ENCODE measurements around the gene SIX3.

The SIX3 gene

DNA sequence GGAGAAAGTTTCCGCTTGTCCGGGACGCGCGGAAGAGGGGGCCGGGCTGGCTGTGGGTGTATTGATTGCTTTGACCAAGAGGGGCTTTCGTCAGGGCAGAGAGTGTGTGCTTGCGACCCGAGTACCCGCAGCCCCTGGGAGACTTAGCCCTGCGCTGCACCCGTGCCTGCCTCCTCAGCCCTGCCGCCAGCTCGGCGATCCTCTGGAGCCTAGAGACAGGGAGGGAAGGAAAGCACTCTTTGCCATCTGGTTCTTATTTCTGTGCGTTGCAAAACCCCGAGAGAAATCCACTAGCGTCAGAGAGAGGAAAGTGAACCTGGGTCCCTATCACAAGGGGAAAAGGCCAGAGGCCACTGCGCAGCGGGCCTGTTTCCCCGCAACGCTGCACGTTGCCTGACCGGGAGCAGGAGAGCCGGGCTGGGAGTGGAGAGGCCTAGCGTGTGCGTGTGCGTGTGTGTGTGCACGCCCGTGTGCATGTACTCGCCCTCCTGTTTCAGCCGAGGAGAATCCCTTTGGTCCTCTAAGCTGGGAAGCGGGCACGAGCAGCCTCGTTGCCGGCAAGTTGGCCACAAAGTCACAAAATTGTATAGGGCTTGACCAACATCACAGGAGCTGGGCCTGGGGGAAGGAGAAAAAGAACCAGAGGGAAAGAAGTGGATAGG lies 1.7 kb downstream of the SIX3 start:
- Histone ChIP-seq H2AFZ (ENCODE audit: low read depth) (no peak overlapping the region), H3K27ac (no peak overlapping the region), H3K4me1 (ENCODE audit: low read depth, poor library complexity, severe bottlenecking) (no peaks in the 10 kb centered on the region), H3K79me2 (ENCODE audit: insufficient read depth, low read depth) (no peaks in the 10 kb centered on the region), H3K9ac (no peak overlapping the region), H3K36me3 (ENCODE audit: insufficient read depth) (no peaks in the 10 kb centered on the region), H3K27me3 (ENCODE audit: insufficient read depth, low read depth) (peaks cover 4% of the 10 kb centered on the region; the same call in 1 of the 2 replicates), H4K20me1 (ENCODE audit: insufficient read depth) (no peaks in the 10 kb centered on the region), H3K4me2 (no peak overlapping the region), H3K4me3 (IDR thresholded peaks at IDR 0.05; ENCODE audit: insufficient read depth, low read depth, low read length) (no peak overlapping the region)
- TF ChIP-seq, protein P1, sequence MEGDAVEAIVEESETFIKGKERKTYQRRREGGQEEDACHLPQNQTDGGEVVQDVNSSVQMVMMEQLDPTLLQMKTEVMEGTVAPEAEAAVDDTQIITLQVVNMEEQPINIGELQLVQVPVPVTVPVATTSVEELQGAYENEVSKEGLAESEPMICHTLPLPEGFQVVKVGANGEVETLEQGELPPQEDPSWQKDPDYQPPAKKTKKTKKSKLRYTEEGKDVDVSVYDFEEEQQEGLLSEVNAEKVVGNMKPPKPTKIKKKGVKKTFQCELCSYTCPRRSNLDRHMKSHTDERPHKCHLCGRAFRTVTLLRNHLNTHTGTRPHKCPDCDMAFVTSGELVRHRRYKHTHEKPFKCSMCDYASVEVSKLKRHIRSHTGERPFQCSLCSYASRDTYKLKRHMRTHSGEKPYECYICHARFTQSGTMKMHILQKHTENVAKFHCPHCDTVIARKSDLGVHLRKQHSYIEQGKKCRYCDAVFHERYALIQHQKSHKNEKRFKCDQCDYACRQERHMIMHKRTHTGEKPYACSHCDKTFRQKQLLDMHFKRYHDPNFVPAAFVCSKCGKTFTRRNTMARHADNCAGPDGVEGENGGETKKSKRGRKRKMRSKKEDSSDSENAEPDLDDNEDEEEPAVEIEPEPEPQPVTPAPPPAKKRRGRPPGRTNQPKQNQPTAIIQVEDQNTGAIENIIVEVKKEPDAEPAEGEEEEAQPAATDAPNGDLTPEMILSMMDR (conservative IDR thresholded peaks at IDR 0.05; ENCODE audit: low read depth, low read length), result no peak

DNA sequence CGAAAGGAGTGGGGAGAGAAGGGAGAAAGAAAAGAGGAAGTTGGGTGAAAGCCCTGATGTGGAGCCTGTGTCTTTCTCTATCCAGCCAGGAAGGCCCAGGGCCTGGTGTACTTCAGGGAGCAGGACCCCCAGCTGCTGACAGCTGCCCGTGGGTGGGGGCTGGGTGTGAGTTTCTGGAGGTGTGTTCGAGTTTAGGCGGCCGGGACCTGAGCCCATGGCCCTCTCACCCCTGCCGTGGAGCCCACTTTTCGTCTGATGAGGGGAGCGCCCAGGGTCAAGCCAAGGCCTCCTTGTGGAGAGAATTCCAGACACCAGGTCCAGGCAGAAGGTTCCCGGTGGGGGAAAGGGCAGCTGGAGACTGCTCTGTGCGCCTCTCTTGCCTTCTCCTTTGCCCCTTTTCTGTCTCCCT lies 2.2 kb downstream of the SIX3 start:
- no peaks in the 10 kb centered on the region for H4K20me1 ChIP-seq (ENCODE audit: insufficient read depth)
- TF ChIP-seq, protein P1 (conservative IDR thresholded peaks at IDR 0.05; ENCODE audit: low read depth, low read length), result no peak
- no peaks in the 10 kb centered on the region for H3K36me3 ChIP-seq (ENCODE audit: insufficient read depth)
- H3K79me2 ChIP-seq (ENCODE audit: insufficient read depth, low read depth), result no peaks in the 10 kb centered on the region
- H3K4me3 ChIP-seq (IDR thresholded peaks at IDR 0.05; ENCODE audit: insufficient read depth, low read depth, low read length), result no peak overlapping the region
- no peaks in the 10 kb centered on the region for H3K27me3 ChIP-seq (ENCODE audit: insufficient read depth, low read depth)
- H3K4me2 ChIP-seq, result no peak overlapping the region
- H3K9ac ChIP-seq, result no peak overlapping the region
- H3K4me1 ChIP-seq (ENCODE audit: low read depth, poor library complexity, severe bottlenecking), result no peaks in the 10 kb centered on the region
- no peak overlapping the region for H2AFZ ChIP-seq (ENCODE audit: low read depth)
- no peak overlapping the region for H3K27ac ChIP-seq

DNA sequence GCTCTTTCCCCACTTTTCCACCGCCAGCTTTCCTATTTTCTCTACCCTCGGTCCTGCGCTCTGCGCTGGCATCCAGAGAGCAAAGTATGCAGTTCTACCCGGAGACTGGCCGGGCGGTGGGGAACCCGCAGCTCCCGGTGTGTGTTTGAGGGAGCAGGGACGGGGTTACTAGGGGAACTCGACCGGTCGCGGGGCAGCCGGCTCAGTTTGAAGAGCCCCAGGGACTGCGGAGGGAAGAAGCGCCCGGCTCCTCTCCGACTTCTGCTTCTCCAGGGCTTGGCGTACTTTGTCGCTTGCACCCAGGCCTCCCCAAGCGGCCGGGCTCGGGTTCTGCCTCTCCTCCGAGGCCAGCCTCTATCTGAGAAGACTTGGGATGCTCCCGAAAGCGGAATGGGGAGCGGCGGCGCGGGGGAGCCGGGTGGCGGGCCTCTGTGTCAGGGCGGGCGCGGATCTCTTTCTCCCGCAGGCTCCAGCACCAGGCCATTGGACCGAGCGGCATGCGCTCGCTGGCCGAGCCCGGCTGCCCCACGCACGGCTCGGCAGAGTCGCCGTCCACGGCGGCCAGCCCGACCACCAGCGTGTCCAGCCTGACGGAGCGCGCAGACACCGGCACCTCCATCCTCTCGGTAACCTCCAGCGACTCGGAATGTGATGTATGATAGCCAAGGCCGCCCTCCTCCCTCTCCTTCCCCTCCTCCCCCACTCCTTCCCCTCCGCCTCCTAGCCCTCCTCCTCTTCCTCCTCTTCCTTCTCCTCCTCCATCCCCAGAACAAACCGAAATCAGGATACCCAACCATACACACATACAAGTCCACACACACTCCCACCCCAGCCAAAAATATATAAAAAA lies 2.8 kb downstream of the SIX3 start:
- Histone ChIP-seq H2AFZ (ENCODE audit: low read depth) (no peak overlapping the region), H3K36me3 (ENCODE audit: insufficient read depth) (no peaks in the 10 kb centered on the region), H3K4me3 (IDR thresholded peaks at IDR 0.05; ENCODE audit: insufficient read depth, low read depth, low read length) (no peak overlapping the region), H3K4me2 (no peak overlapping the region), H3K27me3 (ENCODE audit: insufficient read depth, low read depth) (no peaks in the 10 kb centered on the region), H3K9ac (no peak overlapping the region), H3K79me2 (ENCODE audit: insufficient read depth, low read depth) (no peaks in the 10 kb centered on the region), H4K20me1 (ENCODE audit: insufficient read depth) (no peaks in the 10 kb centered on the region), H3K27ac (no peak overlapping the region), H3K4me1 (ENCODE audit: low read depth, poor library complexity, severe bottlenecking) (no peaks in the 10 kb centered on the region)
- TF ChIP-seq, protein P1 (conservative IDR thresholded peaks at IDR 0.05; ENCODE audit: low read depth, low read length), result no peak

DNA sequence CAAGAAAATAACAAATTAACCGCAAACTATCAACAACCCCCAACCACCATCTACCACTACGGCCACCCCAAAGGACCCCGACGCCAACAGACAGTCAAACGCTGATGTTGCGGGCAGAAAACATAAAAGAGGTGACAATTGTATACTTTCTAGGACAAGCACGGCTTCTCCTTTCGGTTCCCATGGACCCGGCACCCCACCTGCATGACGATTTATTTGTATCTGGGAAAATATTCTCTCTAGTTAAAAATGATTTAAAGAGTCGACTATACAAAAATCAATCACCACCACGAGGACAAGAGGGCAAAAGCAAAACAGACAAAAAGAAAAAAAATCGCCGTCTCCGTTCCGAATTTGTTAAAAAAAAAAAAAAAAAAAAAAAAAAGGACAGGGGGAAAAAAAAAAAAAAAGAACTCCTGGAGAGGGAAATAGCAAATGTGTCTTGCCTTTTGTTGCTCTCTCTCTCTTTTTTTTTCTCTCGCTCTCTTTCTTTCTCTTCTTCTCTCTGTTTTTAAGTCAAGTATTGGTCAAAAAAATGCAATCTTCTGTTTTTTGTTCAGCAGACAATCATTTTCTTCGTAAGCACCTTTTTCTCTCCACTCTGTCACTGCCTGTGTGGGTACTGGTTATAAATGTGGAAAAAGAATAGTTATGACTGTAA lies 3.6 kb downstream of the SIX3 start:
- no peaks in the 10 kb centered on the region for H3K4me1 ChIP-seq (ENCODE audit: low read depth, poor library complexity, severe bottlenecking)
- H3K4me3 ChIP-seq (IDR thresholded peaks at IDR 0.05; ENCODE audit: insufficient read depth, low read depth, low read length), result no peak overlapping the region
- H3K4me2 ChIP-seq, result no peak overlapping the region
- H2AFZ ChIP-seq (ENCODE audit: low read depth), result no peak overlapping the region
- H3K9ac ChIP-seq, result no peak overlapping the region
- no peak overlapping the region for H3K27ac ChIP-seq
- TF ChIP-seq, protein P1 (conservative IDR thresholded peaks at IDR 0.05; ENCODE audit: low read depth, low read length), result no peak
- H3K27me3 ChIP-seq (ENCODE audit: insufficient read depth, low read depth), result no peaks in the 10 kb centered on the region
- H3K79me2 ChIP-seq (ENCODE audit: insufficient read depth, low read depth), result no peaks in the 10 kb centered on the region
- H3K36me3 ChIP-seq (ENCODE audit: insufficient read depth), result no peaks in the 10 kb centered on the region
- H4K20me1 ChIP-seq (ENCODE audit: insufficient read depth), result no peaks in the 10 kb centered on the region

Data from KMS-11 (cell line).